Activated naive CD8-positive, alpha-beta T cell treated with anti-CD3 and anti-CD28 coated beads for 36 hours (primary cell): ENCODE data around the gene PRKCI. TPM values are rescaled to one million over a fixed set of nuclear protein-coding genes. Genes with fewer than 3 reads are reported as not detected.
"Not testable (repeated sequence)": the region's sequence is repeated elsewhere in the genome, so short reads cannot be mapped to it uniquely, and the experiment has no call there.

Experiments
- DNase-seq: peaks from one replicate; pipeline ENCODE4 v3.0.0; 2021
- H3K27ac Mint-ChIP-seq: one replicate; pipeline ENCODE4 v1.8.0; 2022; ENCODE audit warnings: mild to moderate bottlenecking, moderate library complexity, mixed read lengths
- H3K27me3 Mint-ChIP-seq: one replicate; pipeline ENCODE4 v1.8.0; 2022; ENCODE audit warnings: mild to moderate bottlenecking, mixed read lengths
- H3K36me3 Mint-ChIP-seq: one replicate; pipeline ENCODE4 v1.8.0; 2021; ENCODE audit warnings: mild to moderate bottlenecking, mixed read lengths
- H3K4me1 Mint-ChIP-seq: one replicate; pipeline ENCODE4 v1.8.0; 2021; ENCODE audit warnings: mixed read lengths
- H3K4me3 Mint-ChIP-seq: one replicate; pipeline ENCODE4 v1.8.0; 2022; ENCODE audit warnings: mild to moderate bottlenecking, moderate library complexity, mixed read lengths
- H3K9me3 Mint-ChIP-seq: one replicate; pipeline ENCODE4 v1.8.0; 2022; ENCODE audit warnings: mixed read lengths
- total RNA-seq, 2 experiments: library from RNA; stranded (reverse); gene quantifications; one replicate each; pipeline ENCODE4 v1.2.3, GENCODE V29; 2021

Gene PRKCI
- 10 to 100 TPM; 19.3 to 22.8 TPM for total RNA-seq

GRCh38 chr3:170221924-170222646 lies at the start of gene PRKCI:
Gene PRKCI (plus strand): TSS chr3:170222424. CDS start chr3:170222670, 246 bp downstream.
- no peaks in the 10 kb centered on the region for H3K27me3 Mint-ChIP-seq
- no peaks in the 10 kb centered on the region for H3K9me3 Mint-ChIP-seq
- peak within 1 kb of the TSS; percentile 93 for H3K27ac Mint-ChIP-seq
- H3K4me1 Mint-ChIP-seq: peaks cover 29% of the 10 kb centered on the region
- DNase-seq: peak; percentile 90
- H3K4me3 Mint-ChIP-seq: peak within 1 kb of the TSS; percentile 86
- peaks cover 4% of the 10 kb centered on the region for H3K36me3 Mint-ChIP-seq

GRCh38 chr3:170178651-170179050 lies 43.6 kb upstream of the PRKCI start:
- no peaks in the 10 kb centered on the region for H3K9me3 Mint-ChIP-seq
- H3K4me3 Mint-ChIP-seq: peak overlapping the region; percentile 68
- peak; percentile 42 for DNase-seq
- peak overlapping the region; percentile 70 for H3K27ac Mint-ChIP-seq
- H3K27me3 Mint-ChIP-seq: no peaks in the 10 kb centered on the region
- peaks cover 31% of the 10 kb centered on the region for H3K4me1 Mint-ChIP-seq
- peaks cover 36% of the 10 kb centered on the region for H3K36me3 Mint-ChIP-seq

- Mint-ChIP-seq H3K4me3 (peak overlapping the region; percentile 97), H3K9me3 (no peaks in the 10 kb centered on the region), H3K4me1 (peaks cover 29% of the 10 kb centered on the region), H3K27me3 (no peaks in the 10 kb centered on the region), H3K27ac (peak overlapping the region; percentile 100), H3K36me3 (peaks cover 33% of the 10 kb centered on the region)
- no peak for DNase-seq
Measured at GRCh38 chr3:170179432-170179831, 42.8 kb upstream of the PRKCI start.

- Mint-ChIP-seq H3K9me3 (no peaks in the 10 kb centered on the region), H3K4me1 (peaks cover 22% of the 10 kb centered on the region), H3K27me3 (no peaks in the 10 kb centered on the region), H3K27ac (peak overlapping the region; percentile 100), H3K4me3 (peak overlapping the region; percentile 97), H3K36me3 (peaks cover 28% of the 10 kb centered on the region)
- peak; percentile 9 for DNase-seq
Measured at GRCh38 chr3:170180079-170180907, 41.9 kb upstream of the PRKCI start.

GRCh38 chr3:170180908-170181885 lies 41.0 kb upstream of the PRKCI start, which contains the start of gene PHC3:
Gene PHC3 (minus strand): TSS chr3:170181733. CDS start chr3:170181715, 18 bp downstream.
- H3K36me3 Mint-ChIP-seq: peaks cover 25% of the 10 kb centered on the region
- peak within 1 kb of the TSS; percentile 97 for H3K4me3 Mint-ChIP-seq
- peaks cover 19% of the 10 kb centered on the region for H3K4me1 Mint-ChIP-seq
- H3K27me3 Mint-ChIP-seq: no peaks in the 10 kb centered on the region
- H3K27ac Mint-ChIP-seq: peak within 1 kb of the TSS; percentile 100
- DNase-seq: peak; percentile 95
- H3K9me3 Mint-ChIP-seq: no peaks in the 10 kb centered on the region

- Mint-ChIP-seq H3K27me3 (no peaks in the 10 kb centered on the region), H3K4me3 (no peak overlapping the region), H3K9me3 (no peaks in the 10 kb centered on the region), H3K27ac (no peak overlapping the region), H3K4me1 (peaks cover 4% of the 10 kb centered on the region), H3K36me3 (no peaks in the 10 kb centered on the region)
- no peak for DNase-seq
Measured at GRCh38 chr3:170189398-170190256, 32.6 kb upstream of the PRKCI start.

- H3K27me3 Mint-ChIP-seq, H3K36me3 Mint-ChIP-seq, H3K9me3 Mint-ChIP-seq, H3K4me3 Mint-ChIP-seq, H3K27ac Mint-ChIP-seq, H3K4me1 Mint-ChIP-seq, DNase-seq: not testable (repeated sequence)
Measured at GRCh38 chr3:170195759-170196158, 26.5 kb upstream of the PRKCI start.

GRCh38 chr3:170196833-170197232 lies 25.4 kb upstream of the PRKCI start:
- no peaks in the 10 kb centered on the region for H3K9me3 Mint-ChIP-seq
- H3K36me3 Mint-ChIP-seq: no peaks in the 10 kb centered on the region
- no peak for DNase-seq
- H3K4me1 Mint-ChIP-seq: peaks cover 5% of the 10 kb centered on the region
- no peak overlapping the region for H3K27ac Mint-ChIP-seq
- H3K4me3 Mint-ChIP-seq: no peak overlapping the region
- H3K27me3 Mint-ChIP-seq: no peaks in the 10 kb centered on the region

GRCh38 chr3:170200987-170201386 lies 21.2 kb upstream of the PRKCI start:
- DNase-seq: no peak
- H3K27ac Mint-ChIP-seq: no peak overlapping the region
- no peaks in the 10 kb centered on the region for H3K9me3 Mint-ChIP-seq
- H3K4me1 Mint-ChIP-seq: peaks cover 5% of the 10 kb centered on the region
- no peak overlapping the region for H3K4me3 Mint-ChIP-seq
- H3K36me3 Mint-ChIP-seq: no peaks in the 10 kb centered on the region
- H3K27me3 Mint-ChIP-seq: peaks cover 9% of the 10 kb centered on the region

GRCh38 chr3:170201527-170201926 lies 20.7 kb upstream of the PRKCI start:
- peaks cover 13% of the 10 kb centered on the region for H3K27me3 Mint-ChIP-seq
- no peaks in the 10 kb centered on the region for H3K36me3 Mint-ChIP-seq
- no peak overlapping the region for H3K27ac Mint-ChIP-seq
- no peaks in the 10 kb centered on the region for H3K9me3 Mint-ChIP-seq
- H3K4me1 Mint-ChIP-seq: peaks cover 5% of the 10 kb centered on the region
- no peak overlapping the region for H3K4me3 Mint-ChIP-seq
- no peak for DNase-seq

- no peak for DNase-seq
- Mint-ChIP-seq H3K36me3 (no peaks in the 10 kb centered on the region), H3K9me3 (no peaks in the 10 kb centered on the region), H3K4me1 (peaks cover 3% of the 10 kb centered on the region), H3K27ac (no peak overlapping the region), H3K27me3 (peaks cover 14% of the 10 kb centered on the region), H3K4me3 (no peak overlapping the region)
Measured at GRCh38 chr3:170203457-170203856, 18.8 kb upstream of the PRKCI start.

- Mint-ChIP-seq H3K36me3 (no peaks in the 10 kb centered on the region), H3K4me1 (peaks cover 3% of the 10 kb centered on the region), H3K27ac (no peak overlapping the region), H3K4me3 (no peak overlapping the region), H3K9me3 (no peaks in the 10 kb centered on the region), H3K27me3 (peaks cover 14% of the 10 kb centered on the region)
- no peak for DNase-seq
Measured at GRCh38 chr3:170204023-170204472, 18.2 kb upstream of the PRKCI start.

- Mint-ChIP-seq H3K27me3 (peaks cover 14% of the 10 kb centered on the region), H3K4me3 (no peak overlapping the region), H3K27ac (no peak overlapping the region), H3K4me1 (peaks cover 3% of the 10 kb centered on the region), H3K9me3 (no peaks in the 10 kb centered on the region), H3K36me3 (no peaks in the 10 kb centered on the region)
- no peak for DNase-seq
Measured at GRCh38 chr3:170204509-170204908, 17.7 kb upstream of the PRKCI start.

GRCh38 chr3:170205302-170205701 lies 16.9 kb upstream of the PRKCI start:
- no peaks in the 10 kb centered on the region for H3K4me1 Mint-ChIP-seq
- H3K9me3 Mint-ChIP-seq: no peaks in the 10 kb centered on the region
- DNase-seq: no peak
- H3K27ac Mint-ChIP-seq: no peak overlapping the region
- H3K36me3 Mint-ChIP-seq: no peaks in the 10 kb centered on the region
- H3K4me3 Mint-ChIP-seq: no peak overlapping the region
- H3K27me3 Mint-ChIP-seq: peaks cover 17% of the 10 kb centered on the region
